Measurements from ENCODE around the gene APP. TPM values are rescaled to one million over a fixed set of nuclear protein-coding genes. Genes with fewer than 3 reads are reported as not detected.

Gene APP
- total RNA-seq, 2 donors from 2014 or later, result 267 to 564 TPM

DNA sequence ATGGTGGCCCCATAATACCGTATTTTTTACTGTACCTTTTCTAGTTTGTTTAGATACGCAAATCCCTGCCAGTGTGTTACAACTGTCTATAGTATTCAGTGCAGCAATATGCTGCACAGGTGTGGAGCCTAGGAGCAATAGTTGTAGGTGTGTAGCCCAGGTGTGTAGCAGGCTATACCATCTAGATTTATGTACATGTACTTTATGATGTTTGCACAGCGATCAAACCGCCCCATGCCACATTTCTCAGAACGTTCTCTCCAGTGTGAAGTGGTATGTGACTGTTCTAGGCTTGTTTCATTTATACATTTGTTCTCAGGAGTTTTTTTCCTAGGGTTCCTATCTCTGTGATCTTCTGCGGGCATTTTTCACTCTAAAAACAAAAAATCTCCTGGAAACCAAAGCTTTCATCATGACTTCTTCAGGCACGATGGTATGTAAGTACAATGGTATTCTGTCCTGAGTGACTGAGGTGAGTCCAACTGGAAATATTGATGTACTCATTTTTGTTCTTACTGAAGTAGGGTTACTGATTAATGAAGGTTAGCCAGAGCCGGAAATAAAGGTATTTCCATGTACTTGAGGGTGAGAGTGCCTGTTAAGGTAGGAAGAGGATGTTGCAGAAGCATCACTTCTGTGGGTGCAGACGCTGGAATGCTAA, 282.8 kb downstream of the APP start:
- 64% methylated on average over 9 of the region's 9 CpGs for WGBS
- Histone ChIP-seq H3K9me3 (no peaks in the 10 kb centered on the region), H3K4me3 (no peak overlapping the region), H3K27ac (no peak overlapping the region), H3K4me1 (replicated peaks) (no peaks in the 10 kb centered on the region), H3K36me3 (no peaks in the 10 kb centered on the region), H3K27me3 (replicated peaks; ENCODE audit: insufficient read depth) (no peaks in the 10 kb centered on the region)
- intact Hi-C loops (cut with DNase I), result no loop called here
- no peak for TF ChIP-seq CTCF (IDR thresholded peaks at IDR 0.05)
- no peak for TF ChIP-seq POLR2A (IDR thresholded peaks at IDR 0.05)
- no peak for TF ChIP-seq POLR2AphosphoS5 (IDR thresholded peaks at IDR 0.05)
- no peak for DNase-seq (ENCODE audit: low spot score)

- intact Hi-C loops (cut with DNase I), result no loop called here
- H3K9me3 ChIP-seq, result no peaks in the 10 kb centered on the region
- WGBS, result 91% methylated on average over 4 of the region's 4 CpGs
Measured at GRCh38 chr21:25887166-25887565, 283.4 kb downstream of the APP start.

DNA sequence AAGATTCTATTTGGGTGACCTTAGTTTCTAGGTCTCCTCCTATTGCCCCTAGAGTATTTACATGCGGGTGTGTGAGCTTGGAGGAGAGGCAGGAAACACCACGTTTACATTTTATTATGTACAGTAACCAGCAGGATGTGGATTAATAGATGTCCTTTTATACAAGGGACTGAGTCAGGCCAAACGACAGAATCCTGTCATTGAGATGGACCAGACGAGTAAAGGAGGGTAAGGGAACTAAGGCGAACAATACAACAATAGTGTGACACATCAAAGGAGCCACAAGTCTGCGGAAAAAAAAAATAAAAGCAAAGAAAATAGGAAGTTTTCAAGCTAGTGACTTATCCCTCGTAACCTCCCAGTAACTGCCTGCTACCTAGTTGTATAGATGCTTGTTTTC, 284.7 kb downstream of the APP start:
- no peaks in the 10 kb centered on the region for H3K4me1 ChIP-seq (replicated peaks)

More at GRCh38 chr21:25887166-25887565, 283.4 kb downstream of the APP start:
- no peak for DNase-seq (ENCODE audit: low spot score)
- no peak for TF ChIP-seq POLR2A (IDR thresholded peaks at IDR 0.05)
- no peak for TF ChIP-seq CTCF (IDR thresholded peaks at IDR 0.05)
- no peak for TF ChIP-seq POLR2AphosphoS5 (IDR thresholded peaks at IDR 0.05)
- H3K27me3 ChIP-seq (replicated peaks; ENCODE audit: insufficient read depth), result no peaks in the 10 kb centered on the region
- no peak overlapping the region for H3K4me3 ChIP-seq
- H3K27ac ChIP-seq, result no peak overlapping the region
- no peaks in the 10 kb centered on the region for H3K36me3 ChIP-seq
- no peaks in the 10 kb centered on the region for H3K4me1 ChIP-seq (replicated peaks)

DNA sequence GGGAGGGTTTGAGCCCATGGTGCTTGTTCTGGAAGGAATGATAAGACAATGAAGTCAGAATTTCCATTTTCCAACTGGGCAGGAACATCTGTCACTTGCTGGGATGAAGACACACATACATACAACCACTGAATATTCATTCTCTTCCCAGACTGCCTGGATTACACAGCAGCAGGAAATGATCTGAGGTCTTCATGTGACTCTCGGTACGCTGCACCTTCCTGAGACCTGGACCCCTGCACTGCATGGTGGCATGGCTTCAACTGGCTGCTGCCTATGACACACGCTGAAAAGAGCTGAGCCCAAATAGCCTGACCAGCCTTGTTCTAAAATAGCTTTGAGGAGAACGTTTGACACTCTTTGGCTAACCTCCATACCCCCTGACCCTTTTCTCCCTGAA, 285.2 kb downstream of the APP start:
- WGBS, result 74% methylated on average over 4 of the region's 4 CpGs
- intact Hi-C loops (cut with DNase I), result no loop called here
- H3K27me3 ChIP-seq (replicated peaks; ENCODE audit: insufficient read depth), result no peaks in the 10 kb centered on the region
- H3K27ac ChIP-seq, result no peak overlapping the region
- DNase-seq (ENCODE audit: low spot score), result no peak
- no peak for TF ChIP-seq CTCF (IDR thresholded peaks at IDR 0.05)
- H3K36me3 ChIP-seq, result no peaks in the 10 kb centered on the region
- no peaks in the 10 kb centered on the region for H3K9me3 ChIP-seq
- H3K4me3 ChIP-seq, result no peak overlapping the region
- H3K4me1 ChIP-seq (replicated peaks), result no peaks in the 10 kb centered on the region

More for the DNA sequence above, 284.7 kb downstream of the APP start:
- 58% methylated on average over 7 of the region's 7 CpGs for WGBS
- no peaks in the 10 kb centered on the region for H3K27me3 ChIP-seq (replicated peaks; ENCODE audit: insufficient read depth)
- DNase-seq (ENCODE audit: low spot score), result no peak
- no peak overlapping the region for H3K27ac ChIP-seq
- no peaks in the 10 kb centered on the region for H3K36me3 ChIP-seq
- TF ChIP-seq POLR2A (IDR thresholded peaks at IDR 0.05) (no peak), POLR2AphosphoS5 (IDR thresholded peaks at IDR 0.05) (no peak), CTCF (IDR thresholded peaks at IDR 0.05) (no peak)
- intact Hi-C loops (cut with DNase I), result no loop called here
- H3K9me3 ChIP-seq, result no peaks in the 10 kb centered on the region
- no peak overlapping the region for H3K4me3 ChIP-seq

DNA sequence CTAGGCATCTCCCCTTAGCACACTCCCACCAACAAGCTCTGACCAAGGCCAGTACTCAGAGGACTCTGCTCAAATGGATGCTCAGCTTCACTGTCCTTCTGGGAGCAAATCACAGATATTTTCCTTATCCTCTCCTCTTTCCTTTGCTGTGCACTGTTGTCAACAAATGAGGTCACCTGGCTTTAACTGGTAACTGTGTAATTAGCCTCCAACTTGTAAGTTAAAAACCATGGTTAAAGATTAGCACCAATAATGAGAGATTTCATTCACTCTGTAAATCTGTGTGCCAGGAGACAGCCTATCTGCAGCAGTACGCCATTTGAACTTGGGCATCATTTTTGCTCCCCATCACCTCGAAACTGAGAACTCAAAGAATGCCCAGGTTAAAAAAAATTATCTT, 286.3 kb downstream of the APP start:
- TF ChIP-seq POLR2AphosphoS5 (IDR thresholded peaks at IDR 0.05) (no peak), CTCF (IDR thresholded peaks at IDR 0.05) (no peak), POLR2A (IDR thresholded peaks at IDR 0.05) (no peak)
- intact Hi-C loops (cut with DNase I), result loop anchor here (5.0 kb wide), 1 partner anchor 833 kb away; no protein-coding TSS in a partner anchor
- Histone ChIP-seq H3K27me3 (replicated peaks; ENCODE audit: insufficient read depth) (no peaks in the 10 kb centered on the region), H3K36me3 (no peaks in the 10 kb centered on the region), H3K9me3 (no peaks in the 10 kb centered on the region), H3K4me1 (replicated peaks) (no peaks in the 10 kb centered on the region), H3K27ac (no peak overlapping the region), H3K4me3 (no peak overlapping the region)
- DNase-seq (ENCODE audit: low spot score), result no peak
- whole genome bisulfite sequencing, result 93% methylated on average over 2 of the region's 2 CpGs
